T47D (cell line): ENCODE data around the gene PDC.
"Not testable (repeated sequence)": the region's sequence is repeated elsewhere in the genome, so short reads cannot be mapped to it uniquely, and the experiment has no call there.

Experiments
- DNase-seq, 2 experiments: peaks; one replicate each; pipeline versions ENCODE4 v3.0.0 to v3.0.0-alpha.2; 2011 to 2012; ENCODE audit warnings: low read depth in 1 of 2, low spot score in 1 of 2
- JUND ChIP-seq: IDR thresholded peaks from 2 replicates; pipeline ENCODE4 v1.6.1; 2012; ENCODE audit warnings: low read depth
- in situ Hi-C: cut with HindIII; loops from 2 replicates; pipeline ENCODE4 v1.10.0; 2016; ENCODE audit warnings: low sequenced_read_pairs, low pct_unique_long_range_greater_than_20kb

PDC gene

DNA sequence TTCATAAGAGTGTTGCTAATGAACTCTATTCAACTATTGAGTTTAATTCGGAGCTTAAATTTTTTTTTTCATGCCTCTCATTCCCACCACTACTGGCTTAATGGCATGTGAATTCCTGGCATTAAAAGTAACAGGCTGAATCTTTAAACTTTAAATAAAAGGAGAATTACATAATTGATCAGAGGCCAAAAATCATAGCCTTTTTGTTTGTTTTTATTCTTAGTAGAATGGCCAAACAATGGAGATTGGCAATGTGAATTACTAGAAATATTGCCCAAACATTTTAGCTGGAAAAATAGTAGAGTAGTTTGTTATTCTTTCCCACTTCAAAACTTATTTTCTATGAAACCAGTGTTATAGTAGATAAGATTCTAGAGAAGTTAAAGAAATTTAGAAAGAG lies 25.1 kb upstream of the PDC start:
- no peak for DNase-seq
- no peak for TF ChIP-seq JUND
- in situ Hi-C loops = no loop called here

DNA sequence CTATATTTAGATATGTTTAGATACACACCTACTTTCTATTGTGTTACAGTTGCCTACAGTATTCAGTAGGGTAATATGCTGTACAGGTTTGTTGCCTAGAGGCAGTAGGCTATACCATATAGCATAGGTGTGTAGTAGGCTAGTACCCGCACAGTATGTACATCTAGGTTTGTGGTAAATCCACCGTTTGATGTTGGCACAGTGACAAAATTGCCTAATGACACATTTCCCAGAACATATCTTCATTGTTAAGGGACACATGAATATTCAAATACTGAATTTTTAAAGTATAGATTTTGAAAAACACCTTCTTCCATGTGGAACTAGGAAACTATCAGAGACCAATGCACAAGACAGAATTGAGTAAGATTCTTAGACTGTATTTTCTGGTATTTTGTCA lies 22.6 kb upstream of the PDC start:
- in situ Hi-C loops = no loop called here
- TF ChIP-seq JUND = no peak
- no peak for DNase-seq

- TF ChIP-seq JUND = no peak
- in situ Hi-C loops = no loop called here
- peak; percentile 35 to 64 for DNase-seq
Observed at GRCh38 chr1:186482661-186483255, 21.8 kb upstream of the PDC start.

- in situ Hi-C loops = no loop called here
- TF ChIP-seq JUND = no peak
- DNase-seq = no peak
Observed at GRCh38 chr1:186481303-186481888, 20.5 kb upstream of the PDC start.

GRCh38 chr1:186479162-186479561 lies 18.2 kb upstream of the PDC start:
- in situ Hi-C loops = no loop called here
- TF ChIP-seq JUND = no peak

DNA sequence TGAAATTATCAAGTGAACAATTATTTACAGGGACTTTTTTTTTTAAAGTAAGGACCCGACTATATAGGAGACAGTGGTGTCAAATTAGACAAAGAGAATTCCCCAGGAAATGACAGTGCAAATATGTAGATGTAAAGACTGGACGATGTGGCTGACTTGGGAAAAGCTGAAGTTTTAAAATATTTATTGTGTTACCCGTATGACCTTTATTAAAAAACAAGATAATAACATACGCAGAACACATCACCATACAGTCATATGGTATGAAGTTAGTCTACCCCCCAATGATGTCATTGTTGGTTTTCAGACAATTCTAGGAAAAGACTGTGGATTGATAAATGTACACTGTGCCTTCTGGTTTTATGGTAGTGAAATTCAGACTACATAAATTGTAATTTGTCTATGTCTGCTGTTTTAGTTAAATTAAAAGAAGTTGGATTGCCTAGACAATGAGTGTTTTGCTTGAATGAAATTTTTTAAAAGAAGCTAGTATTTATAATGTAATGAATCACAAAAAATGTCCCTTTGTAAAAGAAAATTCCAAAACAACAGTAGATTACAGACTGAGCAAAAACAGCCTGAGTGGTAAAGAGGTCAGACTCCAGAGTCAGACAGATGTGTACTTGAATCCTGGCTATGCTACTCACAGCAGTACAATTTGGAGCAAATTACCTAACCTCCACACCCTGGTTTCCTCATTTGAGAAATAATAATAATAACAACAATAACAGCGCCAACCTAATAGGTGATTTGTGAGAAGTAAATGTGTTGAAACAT lies 15.5 kb upstream of the PDC start:
- in situ Hi-C loops = no loop called here
- no peak for DNase-seq
- no peak for TF ChIP-seq JUND

More at GRCh38 chr1:186479162-186479561, 18.2 kb upstream of the PDC start:
- no peak for DNase-seq

GRCh38 chr1:186474208-186474607 lies 13.3 kb upstream of the PDC start:
- peak in 1 of 2 experiments; percentile 16 for DNase-seq
- in situ Hi-C loops = no loop called here
- no peak for TF ChIP-seq JUND

DNA sequence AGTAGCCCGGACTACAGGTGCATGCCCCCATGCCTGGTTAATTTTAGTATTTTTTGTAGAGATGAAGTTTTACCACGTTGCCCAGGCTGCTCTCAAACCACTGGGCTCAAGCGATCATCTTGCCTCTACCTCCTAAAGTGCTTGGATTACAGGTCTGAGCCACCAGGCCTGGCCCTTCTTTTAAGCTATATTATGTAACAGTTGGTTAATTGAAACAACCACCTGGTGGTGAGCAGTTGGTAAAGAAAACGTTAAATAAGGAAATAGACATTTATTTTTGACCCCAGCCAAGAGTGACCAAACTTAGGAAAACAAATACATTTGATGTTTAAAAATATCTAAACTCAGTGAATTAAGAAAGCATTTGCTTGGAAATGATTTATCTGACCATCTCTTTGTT lies 12.1 kb upstream of the PDC start:
- in situ Hi-C loops = no loop called here
- TF ChIP-seq JUND = no peak
- DNase-seq = no peak

DNA sequence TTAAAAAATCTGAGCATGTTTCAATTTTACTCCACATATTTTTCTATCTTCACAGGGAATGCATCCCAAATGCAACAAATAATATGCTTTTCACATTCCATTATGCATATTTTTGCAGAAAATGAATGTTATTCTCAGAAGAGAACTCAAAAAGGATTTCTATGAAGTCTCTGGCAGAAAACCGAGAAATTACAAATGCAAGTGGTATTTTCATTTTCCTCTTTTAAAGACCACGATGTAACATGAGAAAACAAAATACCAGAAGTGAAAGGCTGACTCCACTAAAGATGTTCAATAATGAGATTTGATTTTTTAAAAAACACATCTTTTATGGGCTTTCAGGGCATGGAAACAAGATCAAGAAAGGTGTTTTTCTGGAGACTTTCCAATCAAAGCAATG lies 5.0 kb upstream of the PDC start:
- in situ Hi-C loops = no loop called here
- no peak for TF ChIP-seq JUND
- DNase-seq = no peak

DNA sequence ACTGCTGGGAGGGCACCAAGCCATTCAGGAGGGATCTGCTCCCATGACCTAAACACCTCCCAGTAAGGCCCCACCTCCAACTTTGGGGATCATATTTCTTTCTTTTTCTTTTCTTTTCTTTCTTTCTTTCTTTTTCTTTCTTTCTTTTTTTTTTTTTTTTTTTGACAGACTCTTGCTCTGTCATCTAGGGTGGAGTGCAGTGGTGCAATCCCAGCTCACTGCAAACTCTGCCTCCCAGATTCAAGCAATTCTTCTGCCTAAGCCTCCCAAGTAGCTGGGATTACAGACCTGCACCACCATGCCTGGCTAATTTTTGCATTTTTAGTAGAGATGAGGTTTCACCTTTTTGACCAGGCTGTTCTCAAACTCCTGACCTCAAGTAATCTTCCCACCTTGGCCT lies 4.6 kb upstream of the PDC start:
- in situ Hi-C loops, DNase-seq: not testable (repeated sequence)

- DNase-seq = no peak
- TF ChIP-seq JUND = no peak
- in situ Hi-C loops = no loop called here
Observed at GRCh38 chr1:186463926-186464325, 3.0 kb upstream of the PDC start.

- in situ Hi-C loops = no loop called here
- DNase-seq = no peak
- TF ChIP-seq JUND = no peak
Observed at GRCh38 chr1:186463511-186463910, 2.6 kb upstream of the PDC start.

DNA sequence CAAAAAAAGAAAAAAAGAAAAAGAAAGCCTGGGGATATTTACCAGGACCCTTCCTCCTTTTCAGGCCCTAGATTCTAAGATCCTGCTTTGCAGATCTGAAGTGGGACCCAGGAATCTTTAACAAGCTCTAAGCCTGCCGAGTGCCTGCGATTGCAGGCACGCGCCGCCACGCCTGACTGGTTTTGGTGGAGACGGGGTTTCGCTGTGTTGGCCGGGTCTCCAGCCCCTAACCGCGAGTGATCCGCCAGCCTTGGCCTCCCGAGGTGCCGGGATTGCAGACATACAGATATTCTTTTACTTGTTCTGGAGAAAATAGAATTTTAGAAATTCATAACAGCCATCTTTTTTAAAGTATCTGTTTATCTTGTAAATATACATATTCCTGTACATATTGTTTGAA lies 1.8 kb downstream of the PDC start:
- DNase-seq, in situ Hi-C loops: not testable (repeated sequence)
